Measurements from ENCODE around the gene LLGL1.

The LLGL1 gene

GRCh38 chr17:18253947-18254821, 28.7 kb downstream of the LLGL1 start:
- no peak for DNase-seq

GRCh38 chr17:18254888-18255649, 29.6 kb downstream of the LLGL1 start:
- DNase-seq, result no peak

- no peak for DNase-seq
Observed at GRCh38 chr17:18256351-18256750, 30.9 kb downstream of the LLGL1 start.

- no peak for DNase-seq
Observed at GRCh38 chr17:18256776-18257175, 31.3 kb downstream of the LLGL1 start.

GRCh38 chr17:18257268-18257981, 32.0 kb downstream of the LLGL1 start:
- DNase-seq, result no peak

GRCh38 chr17:18257982-18258355, 32.5 kb downstream of the LLGL1 start:
- no peak for DNase-seq

- DNase-seq, result no peak
Observed at GRCh38 chr17:18258356-18259038, 33.1 kb downstream of the LLGL1 start, which contains the start of gene FLII. TSS of gene FLII (minus strand) at chr17:18258738. CDS start at chr17:18258690, 48 bp downstream.

GRCh38 chr17:18259621-18260331, 34.3 kb downstream of the LLGL1 start:
- DNase-seq, result no peak

- DNase-seq, result peak; percentile 69
Observed at GRCh38 chr17:18260332-18261145, 35.1 kb downstream of the LLGL1 start, which contains the start of gene MIEF2. TSS of gene MIEF2 (plus strand) at chr17:18260662. CDS start at chr17:18262721, 2,059 bp downstream.

GRCh38 chr17:18261146-18261515, 35.7 kb downstream of the LLGL1 start:
- DNase-seq, result no peak

- no peak for DNase-seq
Observed at GRCh38 chr17:18261659-18262058, 36.2 kb downstream of the LLGL1 start.

- DNase-seq, result no peak
Observed at GRCh38 chr17:18262111-18262510, 36.7 kb downstream of the LLGL1 start.

- no peak for DNase-seq
Observed at GRCh38 chr17:18262641-18263040, 37.2 kb downstream of the LLGL1 start.

GRCh38 chr17:18263885-18264682, 38.6 kb downstream of the LLGL1 start:
- DNase-seq, result no peak

GRCh38 chr17:18267366-18267765, 41.9 kb downstream of the LLGL1 start:
- DNase-seq, result no peak

GRCh38 chr17:18267927-18268711, 42.7 kb downstream of the LLGL1 start:
- DNase-seq, result no peak

- DNase-seq, result no peak
Observed at GRCh38 chr17:18270046-18270931, 44.9 kb downstream of the LLGL1 start.

GRCh38 chr17:18277076-18277475, 51.6 kb downstream of the LLGL1 start:
- DNase-seq, result no peak

Measured in NCI-H2107 (cell line).